Endothelial cell of umbilical vein (primary cell): Measurements from ENCODE around the gene FZD7. TPM values are rescaled to one million over a fixed set of nuclear protein-coding genes. Genes with fewer than 3 reads are reported as not detected.

ENCODE experiments used
- BruUV-seq: library from RNA; stranded (reverse); fragments of 400-500 nt; replicated peaks from 2 replicates; lab custom pipeline; 2021; lab: Mats Ljungman, UMichigan
- CTCF ChIA-PET: fragments of 300-600, 350-600 bp; sonication (Branson Sonifier 250); formaldehyde crosslinking; loops from one replicate; lab custom pipeline; 2021; ENCODE audit warnings: antibody characterized with exemption, inconsistent platforms; lab: Charles Lee
- POLR2A ChIA-PET: fragments of 300-600, 350-600 bp; sonication (Branson Sonifier 250); formaldehyde crosslinking; loops from one replicate; lab custom pipeline; 2021; ENCODE audit warnings: antibody characterized with exemption, inconsistent platforms; lab: Charles Lee
- DNase-seq: peaks from one replicate; pipeline ENCODE4 v3.0.0-alpha.2; 2011; ENCODE audit warnings: low read depth, low spot score
- FAIRE-seq: peaks from 2 replicates; lab custom pipeline; 2011; peaks lifted over from hg19 to GRCh38; lab: Jason Lieb, UNC
- H2AFZ ChIP-seq: 2 replicates; pipeline ENCODE4 v1.6.0; 2012; ENCODE audit warnings: low read depth, low read length, control low read depth, inconsistent platforms
- H3K27ac ChIP-seq: 2 replicates; pipeline ENCODE4 v1.5.1; 2011; ENCODE audit warnings: low read depth, mild to moderate bottlenecking, control low read depth, low read length, moderate library complexity; ENCODE audit not compliant: insufficient read depth
- H3K27me3 ChIP-seq, 2 experiments: 2 replicates each; pipeline versions ENCODE4 v1.6.0 to v1.6.1; 2011; ENCODE audit warnings: low read length in 2 of 2, mixed read lengths in 1 of 2; ENCODE audit not compliant: control insufficient read depth in 2 of 2, insufficient read depth in 2 of 2
- H3K36me3 ChIP-seq, 2 experiments: 2 replicates in 1 of 2; 3 replicates in 1 of 2; pipeline ENCODE4 v1.5.1; 2011; ENCODE audit warnings: low read length in 2 of 2, mild to moderate bottlenecking in 1 of 2, moderate library complexity in 1 of 2; ENCODE audit not compliant: control insufficient read depth in 2 of 2, insufficient read depth in 2 of 2; ENCODE audit errors: extremely low read depth in 1 of 2
- H3K4me1 ChIP-seq: 3 replicates; pipeline ENCODE4 v1.5.1; 2011; ENCODE audit warnings: mild to moderate bottlenecking, low read length; ENCODE audit not compliant: control insufficient read depth, insufficient read depth; ENCODE audit errors: extremely low read depth
- H3K4me2 ChIP-seq: 2 replicates; pipeline ENCODE4 v1.6.1; 2011; ENCODE audit warnings: low read length, control low read depth, mixed read lengths; ENCODE audit not compliant: insufficient read depth
- H3K4me3 ChIP-seq, 3 experiments: fragments of 200-600 bp in 1 of 3; sonication (generic), shearing (Covaris generic) in 1 of 3; replicated peaks in 1 of 3; 2 replicates each; pipeline ENCODE4 v1.5.1; 2011 to 2016; ENCODE audit warnings: control low read depth in 3 of 3, low read length in 3 of 3, mild to moderate bottlenecking in 2 of 3, inconsistent platforms in 1 of 3, low read depth in 1 of 3, moderate library complexity in 1 of 3; ENCODE audit not compliant: insufficient read depth in 1 of 3
- H3K79me2 ChIP-seq: 2 replicates; pipeline ENCODE4 v1.6.0; 2012; ENCODE audit warnings: low read length, inconsistent platforms; ENCODE audit not compliant: control insufficient read depth, insufficient read depth
- H3K9ac ChIP-seq: replicated peaks from 2 replicates; pipeline ENCODE3; 2011; ENCODE audit warnings: low read length, control low read depth; ENCODE audit not compliant: insufficient read depth; ENCODE audit errors: extremely low read depth
- H3K9me1 ChIP-seq: replicated peaks from 3 replicates; pipeline ENCODE4 v1.6.0; 2011; ENCODE audit warnings: mild to moderate bottlenecking, low read length; ENCODE audit not compliant: control insufficient read depth, insufficient read depth; ENCODE audit errors: extremely low read depth
- H3K9me3 ChIP-seq: replicated peaks from 2 replicates; pipeline ENCODE4 v1.5.1; 2012; ENCODE audit warnings: low read length, inconsistent platforms; ENCODE audit not compliant: control insufficient read depth, insufficient read depth
- H4K20me1 ChIP-seq: replicated peaks from 2 replicates; pipeline ENCODE3; 2011; ENCODE audit warnings: mild to moderate bottlenecking, low read length; ENCODE audit not compliant: control insufficient read depth, insufficient read depth; ENCODE audit errors: extremely low read depth
- EZH2 ChIP-seq: IDR thresholded peaks from 2 replicates; pipeline ENCODE4 v1.6.1; 2012; ENCODE audit warnings: borderline replicate concordance, low read depth, mild to moderate bottlenecking, moderate library complexity, low read length, inconsistent platforms; ENCODE audit not compliant: severe bottlenecking
- FOS ChIP-seq: IDR thresholded peaks from 2 replicates; pipeline ENCODE4 v1.6.1; 2011; ENCODE audit warnings: mild to moderate bottlenecking, low read length, moderate library complexity, borderline replicate concordance; ENCODE audit not compliant: insufficient read depth
- GATA2 ChIP-seq: IDR thresholded peaks from 2 replicates; pipeline ENCODE4 v1.7.0; 2011; ENCODE audit warnings: low read depth, mild to moderate bottlenecking, moderate library complexity, mixed read lengths, low read length; ENCODE audit not compliant: insufficient read length, insufficient read depth
- JUN ChIP-seq: IDR thresholded peaks from 2 replicates; pipeline ENCODE4 v1.6.1; 2011; ENCODE audit warnings: borderline replicate concordance, low read depth; ENCODE audit not compliant: insufficient read length, insufficient read depth
- MYC ChIP-seq: IDR thresholded peaks from one replicate; pipeline ENCODE4 v1.6.1; 2011; ENCODE audit warnings: mild to moderate bottlenecking, low read depth, low read length
- POLR2A ChIP-seq: IDR thresholded peaks from 2 replicates; pipeline ENCODE4 v1.6.1; 2012; ENCODE audit warnings: low read depth, mild to moderate bottlenecking, control low read depth, low read length
- POLR2AphosphoS5 ChIP-seq: IDR thresholded peaks from 2 replicates; pipeline ENCODE4 v1.6.1; 2012; ENCODE audit warnings: low read depth, mild to moderate bottlenecking, control low read depth, low read length, moderate library complexity; ENCODE audit not compliant: insufficient read depth
- dilution Hi-C: fragments of 300-500 bp; cut with MboI; formaldehyde crosslinking; loops from one replicate; pipeline ENCODE4 v1.15.0; 2019; ENCODE audit warnings: low sequenced_read_pairs; ENCODE audit not compliant: extremely low pct_ligation_motif_present
- intact Hi-C: fragments of 100-400 bp; cut with micrococcal nuclease; formaldehyde crosslinking; loops from one replicate; pipeline ENCODE4 v1.10.0; 2022
- polyA plus RNA-seq, 4 experiments: library from polyadenylated mRNA; depleted of rRNA in 3 of 4; stranded (reverse) in 3 of 4; unstranded in 1 of 4; fragments of >200 nt; gene quantifications; 2 replicates each; pipeline versions ENCODE4 v1.2.1 to v1.2.3, GENCODE V29; 2011 to 2012; ENCODE audit warnings: missing spikeins in 1 of 4
- total RNA-seq: library from RNA; stranded (reverse); gene quantifications from 2 replicates; pipeline ENCODE4 v1.2.3, GENCODE V29; 2021
- TF ChIP-seq, protein P1 (sequence below): IDR thresholded peaks from 2 replicates; pipeline ENCODE4 v1.6.1; 2011; ENCODE audit not compliant: insufficient read depth, insufficient read length
- TF ChIP-seq, protein P2 (sequence below), 2 donors: IDR thresholded peaks; 1 replicate in 1 of 2; 2 replicates in 1 of 2; pipeline ENCODE4 v1.5.1; 2011; ENCODE audit warnings: low read length in 2 of 2, mild to moderate bottlenecking in 2 of 2, moderate library complexity in 2 of 2, control low read depth in 1 of 2, inconsistent platforms in 1 of 2, low read depth in 1 of 2; ENCODE audit not compliant: insufficient read depth in 1 of 2; ENCODE audit errors: extremely low read depth in 1 of 2

Gene FZD7
- total and polyA plus RNA-seq, 2 donors (not counting 3 experiments of a cell fraction or from before 2014, with no cell fraction given), result 0.15 to 0.29 TPM

DNA sequence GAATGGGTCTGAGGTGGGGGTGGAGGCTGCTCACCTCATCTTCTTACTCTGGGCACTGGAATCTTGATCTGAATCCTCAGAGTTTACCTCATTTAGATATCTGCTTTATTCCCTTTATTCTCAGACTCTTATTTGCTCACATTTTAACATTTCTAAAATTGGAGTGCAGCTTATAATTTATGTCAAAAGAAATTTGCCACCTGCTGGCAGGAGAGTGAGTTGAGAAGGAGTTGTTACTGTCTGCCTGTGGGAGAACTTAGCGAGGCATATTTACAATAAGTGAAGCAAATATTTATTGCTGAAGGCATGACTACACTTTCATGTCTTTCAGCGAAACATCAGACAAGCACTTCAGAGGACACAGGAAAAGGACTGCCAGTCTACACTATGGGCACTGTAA is 23.0 kb downstream of the FZD7 start:
- POLR2A ChIA-PET, result no interaction called here
- no peaks in the 10 kb centered on the region for H3K79me2 ChIP-seq
- H2AFZ ChIP-seq, result no peak overlapping the region
- no peaks in the 10 kb centered on the region for H3K9me1 ChIP-seq
- H3K9ac ChIP-seq, result no peak overlapping the region
- peaks cover 10 to 17% of the 10 kb centered on the region in 2 experiments for H3K27me3 ChIP-seq
- FAIRE-seq (no peak), DNase-seq (no peak)
- H4K20me1 ChIP-seq, result no peaks in the 10 kb centered on the region
- H3K36me3 ChIP-seq, result no peaks in the 10 kb centered on the region
- no peak overlapping the region for H3K4me3 ChIP-seq
- dilution Hi-C loops, result no loop called here
- no peak for TF ChIP-seq MYC
- TF ChIP-seq, protein P1, sequence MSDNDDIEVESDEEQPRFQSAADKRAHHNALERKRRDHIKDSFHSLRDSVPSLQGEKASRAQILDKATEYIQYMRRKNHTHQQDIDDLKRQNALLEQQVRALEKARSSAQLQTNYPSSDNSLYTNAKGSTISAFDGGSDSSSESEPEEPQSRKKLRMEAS, result no peak
- TF ChIP-seq JUN, result no peak
- no peak for TF ChIP-seq POLR2A
- TF ChIP-seq, protein P2, sequence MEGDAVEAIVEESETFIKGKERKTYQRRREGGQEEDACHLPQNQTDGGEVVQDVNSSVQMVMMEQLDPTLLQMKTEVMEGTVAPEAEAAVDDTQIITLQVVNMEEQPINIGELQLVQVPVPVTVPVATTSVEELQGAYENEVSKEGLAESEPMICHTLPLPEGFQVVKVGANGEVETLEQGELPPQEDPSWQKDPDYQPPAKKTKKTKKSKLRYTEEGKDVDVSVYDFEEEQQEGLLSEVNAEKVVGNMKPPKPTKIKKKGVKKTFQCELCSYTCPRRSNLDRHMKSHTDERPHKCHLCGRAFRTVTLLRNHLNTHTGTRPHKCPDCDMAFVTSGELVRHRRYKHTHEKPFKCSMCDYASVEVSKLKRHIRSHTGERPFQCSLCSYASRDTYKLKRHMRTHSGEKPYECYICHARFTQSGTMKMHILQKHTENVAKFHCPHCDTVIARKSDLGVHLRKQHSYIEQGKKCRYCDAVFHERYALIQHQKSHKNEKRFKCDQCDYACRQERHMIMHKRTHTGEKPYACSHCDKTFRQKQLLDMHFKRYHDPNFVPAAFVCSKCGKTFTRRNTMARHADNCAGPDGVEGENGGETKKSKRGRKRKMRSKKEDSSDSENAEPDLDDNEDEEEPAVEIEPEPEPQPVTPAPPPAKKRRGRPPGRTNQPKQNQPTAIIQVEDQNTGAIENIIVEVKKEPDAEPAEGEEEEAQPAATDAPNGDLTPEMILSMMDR (IDR thresholded peaks at IDR 0.05; ENCODE audit: extremely low read depth in 1 of 2, insufficient read depth in 1 of 2, low read depth in 1 of 2, low read length in 2 of 2), result no peak
- no peak for TF ChIP-seq POLR2AphosphoS5
- no peak for TF ChIP-seq GATA2
- no peak for TF ChIP-seq FOS
- no peak for TF ChIP-seq EZH2
- no peaks in the 10 kb centered on the region for H3K9me3 ChIP-seq
- no peak overlapping the region for H3K4me2 ChIP-seq
- intact Hi-C loops, result loop anchor here (1.0 kb wide), 1 partner anchor 196 kb away; no protein-coding TSS in a partner anchor
- no peak overlapping the region for H3K27ac ChIP-seq
- no peaks in the 10 kb centered on the region for H3K4me1 ChIP-seq
- no TSS peak for BruUV-seq
- CTCF ChIA-PET, result interaction anchor here (0.6 to 1.8 kb wide), 5 partner anchors 10 to 258 kb away, joined by 3 to 28 read pairs (median 3); no protein-coding TSS in a partner anchor
